Fibroblast of peridontal ligament (primary cell): Measurements from ENCODE around the gene PRKCB.
A peak's percentile ranks its signal among the peaks of the same experiment; 100 is the strongest.

Experiments used
- DNase-seq: peaks from one replicate; pipeline ENCODE4 v3.0.0-alpha.2; 2010; ENCODE audit errors: extremely low read depth

PRKCB gene

DNA sequence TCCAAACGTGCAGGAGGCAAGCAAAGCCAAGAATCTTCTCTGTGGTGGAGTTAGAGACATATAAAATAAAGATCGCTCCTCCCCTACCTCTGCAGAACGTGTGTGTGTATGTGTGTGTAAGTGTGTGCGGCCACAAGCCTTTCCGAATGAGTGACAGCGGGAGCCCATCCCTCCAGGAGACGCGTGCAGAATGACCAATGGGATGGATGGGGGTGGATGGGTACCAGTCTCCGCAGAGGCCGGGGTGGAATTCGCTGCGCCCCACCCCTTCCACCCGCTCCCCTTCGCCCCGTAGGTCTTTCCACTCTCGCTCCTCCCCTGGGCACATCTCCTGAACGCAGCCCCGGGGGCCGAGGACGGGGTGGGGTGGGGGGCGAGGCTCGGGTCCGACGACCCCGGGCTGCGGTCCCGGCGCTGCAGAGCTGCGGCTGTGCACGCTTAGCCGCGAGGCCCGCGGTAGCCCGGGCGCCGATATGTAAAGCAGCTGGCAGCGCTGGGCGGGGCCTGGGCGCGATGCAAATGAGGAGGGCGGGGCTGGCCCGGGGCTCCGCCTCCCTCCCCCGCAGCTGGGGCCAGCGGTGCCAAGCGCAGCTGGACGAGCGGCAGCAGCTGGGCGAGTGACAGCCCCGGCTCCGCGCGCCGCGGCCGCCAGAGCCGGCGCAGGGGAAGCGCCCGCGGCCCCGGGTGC lies at the start of gene PRKCB:
PRKCB (plus strand) TSS at position 594 of the 688 bp plus-strand sequence.
- DNase-seq = no peak

DNA sequence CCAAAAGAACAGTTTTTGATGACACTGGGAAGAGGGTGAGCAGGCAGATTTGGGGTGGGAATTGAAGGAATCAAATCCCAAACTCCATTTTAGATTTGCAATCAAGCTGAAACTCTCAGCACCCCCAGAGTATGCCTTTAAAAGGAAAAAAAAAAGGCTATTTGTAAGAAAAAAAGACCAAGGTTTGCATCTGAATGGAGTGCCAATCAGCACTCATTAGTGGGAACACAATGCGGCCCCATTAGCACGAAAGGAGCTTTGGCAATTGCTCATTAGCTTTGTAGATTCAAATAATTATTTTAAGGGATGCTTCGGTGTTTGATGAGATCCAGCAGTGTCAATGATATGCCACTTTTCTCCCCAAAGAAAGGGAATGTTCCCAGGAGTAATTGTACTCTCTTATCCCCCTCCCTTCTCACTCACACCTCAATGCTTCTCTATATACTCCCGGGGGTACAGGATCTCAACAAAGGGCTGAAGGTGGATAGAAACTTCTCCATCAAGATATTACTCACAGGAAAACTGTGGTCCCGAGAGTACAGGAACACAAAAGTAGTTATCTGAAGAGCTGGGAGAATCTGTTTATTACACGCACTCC lies 48.7 kb upstream of the PRKCB start:
- DNase-seq = no peak

GRCh38 chr16:23788685-23789084 lies 47.1 kb upstream of the PRKCB start:
- no peak for DNase-seq

GRCh38 chr16:23795378-23795777 lies 40.4 kb upstream of the PRKCB start:
- DNase-seq = no peak

DNA sequence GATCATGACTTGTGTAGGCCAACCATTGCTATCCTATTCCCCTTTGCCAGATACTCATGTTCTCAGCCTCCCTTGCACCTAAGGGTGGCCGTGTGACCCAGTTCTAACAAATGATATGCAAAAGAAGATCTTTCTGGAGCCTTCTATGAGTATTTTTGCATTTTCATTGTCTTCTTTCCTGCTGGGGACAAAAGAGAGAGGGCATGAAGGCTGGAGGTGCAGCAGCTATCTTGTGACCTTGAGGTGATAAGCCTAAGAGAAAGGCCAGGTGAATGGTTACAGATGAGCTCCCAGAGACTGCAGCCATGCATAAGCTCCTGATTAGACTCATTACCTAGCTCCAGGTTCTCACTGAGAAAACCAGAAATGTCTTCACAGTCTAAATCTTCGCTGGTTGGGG lies 38.8 kb upstream of the PRKCB start:
- DNase-seq = no peak

GRCh38 chr16:23801378-23801777 lies 34.4 kb upstream of the PRKCB start:
- DNase-seq = peak; percentile 40

GRCh38 chr16:23802776-23803175 lies 33.0 kb upstream of the PRKCB start:
- DNase-seq = no peak

- no peak for DNase-seq
These were observed 32.1 kb upstream of the PRKCB start for GRCh38 chr16:23803591-23804123.

GRCh38 chr16:23807028-23807427 lies 28.8 kb upstream of the PRKCB start:
- no peak for DNase-seq

GRCh38 chr16:23821467-23821866 lies 14.3 kb upstream of the PRKCB start:
- DNase-seq = no peak

GRCh38 chr16:23821875-23822688 lies 13.7 kb upstream of the PRKCB start:
- no peak for DNase-seq

DNA sequence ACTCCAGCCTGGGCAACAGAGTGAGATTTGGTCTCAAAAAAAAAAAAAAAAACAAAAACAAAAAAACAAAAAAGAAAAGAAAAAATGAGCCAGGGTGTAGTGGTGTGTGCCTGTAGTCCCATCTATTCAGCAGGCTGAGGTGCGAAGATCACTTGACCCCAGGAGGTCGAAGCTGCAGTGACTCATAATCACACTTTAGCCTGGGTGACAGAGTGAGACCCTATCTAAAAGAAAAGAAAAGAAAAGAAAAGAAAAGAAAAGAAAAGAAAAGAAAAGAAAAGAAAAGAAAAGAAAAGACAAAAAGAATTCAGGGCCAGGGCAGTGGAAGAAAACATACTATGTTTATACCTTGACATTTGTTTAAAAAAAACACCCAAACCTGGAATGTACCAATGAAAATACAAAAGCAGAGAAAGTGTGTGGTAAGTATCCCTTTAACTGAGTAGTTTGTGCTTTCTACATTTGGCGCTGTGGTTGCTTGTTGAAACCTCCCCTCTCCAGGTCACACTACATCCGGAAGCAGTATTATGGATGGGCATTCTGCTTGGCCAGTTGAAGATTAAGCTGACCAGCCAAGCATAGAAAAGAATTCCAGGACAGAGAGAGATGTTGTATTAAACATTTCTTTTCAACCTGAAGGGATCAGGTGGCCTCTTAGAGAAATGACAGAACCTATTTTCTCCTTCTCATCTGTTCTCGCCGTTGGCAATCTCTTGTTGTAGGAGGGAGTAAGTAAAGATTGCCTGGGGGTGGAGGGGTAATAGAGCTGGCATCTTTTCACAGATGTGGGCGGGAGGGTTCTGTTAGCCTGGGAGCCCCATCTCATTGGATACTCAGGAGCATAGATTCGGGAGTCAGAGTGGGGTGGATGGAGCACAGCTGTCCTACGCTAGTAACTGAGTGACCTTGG lies 12.1 kb upstream of the PRKCB start:
- DNase-seq = no peak

DNA sequence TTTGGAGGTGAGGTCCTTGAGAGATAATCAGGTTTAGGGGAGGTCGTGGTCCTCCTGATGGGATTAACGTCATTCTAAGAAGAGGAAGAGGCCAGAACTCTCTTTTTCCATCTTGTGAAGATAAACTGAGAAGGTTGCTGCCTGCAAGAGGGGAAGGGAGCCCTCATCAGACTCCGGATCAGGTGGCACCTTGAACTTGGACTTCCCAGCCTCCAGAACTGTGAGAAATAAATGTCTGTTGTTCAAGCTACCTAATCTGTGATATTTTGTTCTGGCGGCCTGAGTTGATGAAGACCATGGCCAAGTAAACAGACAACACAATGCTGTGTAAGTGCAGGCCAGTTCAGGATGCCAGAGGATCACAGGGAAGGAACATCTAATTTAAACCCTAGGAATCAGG lies 10.9 kb upstream of the PRKCB start:
- DNase-seq = no peak

DNA sequence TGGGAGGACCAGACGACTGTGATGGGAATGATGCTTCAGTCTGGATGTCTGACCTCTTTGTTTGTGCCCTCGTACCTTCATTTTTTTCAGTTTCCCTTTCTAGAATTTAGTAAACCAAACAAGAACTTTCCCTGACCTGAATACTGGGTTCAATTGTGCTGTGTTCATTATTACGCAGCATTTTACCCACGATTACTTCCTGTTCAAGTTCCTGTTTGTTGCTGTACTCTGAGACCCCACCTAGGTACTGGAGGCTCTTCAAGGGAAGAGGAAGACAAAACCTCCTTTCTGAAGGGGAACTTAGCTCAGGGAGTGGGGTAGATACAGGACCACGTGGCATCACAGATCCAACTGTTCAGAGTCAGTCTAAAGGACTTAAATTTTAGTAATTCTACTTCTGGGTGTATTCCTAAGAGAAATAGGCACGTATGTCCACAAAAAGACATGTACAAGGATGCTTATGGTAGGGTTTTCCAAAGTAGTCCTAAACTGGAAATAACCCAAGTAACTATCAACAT lies 9.2 kb upstream of the PRKCB start:
- DNase-seq = no peak

GRCh38 chr16:23827057-23827456 lies 8.7 kb upstream of the PRKCB start:
- no peak for DNase-seq

GRCh38 chr16:23829454-23829853 lies 6.3 kb upstream of the PRKCB start:
- no peak for DNase-seq

DNA sequence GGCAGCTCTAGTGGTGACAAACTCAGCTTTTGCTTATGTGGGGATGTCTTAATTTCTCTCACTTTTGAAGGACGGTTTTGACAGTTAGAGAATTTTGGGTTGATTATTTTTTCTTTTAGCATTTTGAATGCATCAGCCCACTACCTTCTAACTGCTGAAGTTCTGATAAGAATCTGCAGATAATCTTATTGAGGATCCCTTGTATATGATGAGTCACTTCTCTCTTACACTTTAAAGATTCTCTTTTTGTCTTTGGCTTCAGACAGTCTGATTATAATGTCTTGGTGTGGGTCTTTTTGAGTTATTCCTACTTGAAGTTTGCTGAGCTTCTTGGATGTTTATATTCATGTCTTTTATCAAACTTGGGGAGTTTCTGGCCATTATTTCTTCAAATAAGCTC lies 5.5 kb upstream of the PRKCB start:
- no peak for DNase-seq

GRCh38 chr16:23832882-23833281 lies 2.9 kb upstream of the PRKCB start:
- no peak for DNase-seq

- DNase-seq = no peak
These were observed 2.3 kb upstream of the PRKCB start for GRCh38 chr16:23833504-23833903.

GRCh38 chr16:23833960-23834685 lies 1.7 kb upstream of the PRKCB start:
- DNase-seq = no peak

DNA sequence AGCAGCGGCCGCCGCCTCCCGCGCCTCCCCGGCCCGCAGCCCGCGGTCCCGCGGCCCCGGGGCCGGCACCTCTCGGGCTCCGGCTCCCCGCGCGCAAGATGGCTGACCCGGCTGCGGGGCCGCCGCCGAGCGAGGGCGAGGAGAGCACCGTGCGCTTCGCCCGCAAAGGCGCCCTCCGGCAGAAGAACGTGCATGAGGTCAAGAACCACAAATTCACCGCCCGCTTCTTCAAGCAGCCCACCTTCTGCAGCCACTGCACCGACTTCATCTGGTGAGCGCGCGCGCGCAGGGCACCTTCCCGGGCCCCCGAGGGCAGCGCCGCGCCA lies 258 bp downstream of the PRKCB start:
- no peak for DNase-seq
